GM18526 (cell line): Measurements from ENCODE around the gene ORAI2.

ENCODE experiments used
- POLR2A ChIP-seq: IDR thresholded peaks from 3 replicates; pipeline ENCODE4 v1.6.1; 2011; ENCODE audit not compliant: insufficient read length; ENCODE audit errors: extremely low read depth

Gene ORAI2

GRCh38 chr7:102452451-102452850, 19.1 kb downstream of the ORAI2 start:
- no peak for TF ChIP-seq POLR2A

DNA sequence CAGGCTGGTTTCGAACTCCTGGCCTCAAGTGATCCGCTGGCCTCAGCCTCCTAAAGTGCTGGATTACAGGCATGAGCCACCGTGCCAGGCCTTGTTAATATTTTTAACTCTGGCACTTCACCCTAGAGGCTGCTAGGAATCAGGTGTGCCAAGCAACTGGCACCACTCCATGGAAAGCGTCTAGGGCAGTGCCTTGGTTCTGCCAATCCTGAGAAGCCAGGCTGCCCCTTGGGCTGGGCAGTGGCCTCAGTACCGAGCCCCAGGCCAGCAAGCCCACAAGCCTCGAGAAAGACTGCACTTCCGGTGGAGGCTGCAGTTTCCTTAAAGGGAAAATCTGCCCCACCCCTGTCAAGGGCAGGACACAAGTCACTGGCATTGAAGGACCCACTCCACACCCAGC, 19.9 kb downstream of the ORAI2 start:
- no peak for TF ChIP-seq POLR2A

DNA sequence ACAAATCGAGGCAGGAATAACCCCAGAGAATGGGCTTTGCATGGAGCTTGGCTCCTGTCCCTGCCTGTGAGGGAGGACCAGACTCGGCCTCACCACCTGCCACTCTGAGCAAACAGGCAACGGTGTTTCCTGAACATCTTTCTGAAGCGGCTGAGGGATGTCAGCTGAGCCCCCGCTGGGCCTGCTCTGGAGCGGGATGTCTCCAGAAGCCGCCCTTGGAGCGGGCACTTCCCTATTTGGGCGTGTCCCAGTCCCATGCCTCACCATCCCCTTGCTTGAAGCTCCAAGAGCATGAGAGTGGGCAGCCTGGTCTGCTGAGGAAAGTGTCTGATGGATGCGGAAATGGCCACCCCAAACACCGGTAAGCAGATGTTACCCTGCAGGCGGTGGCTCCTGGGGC, 21.1 kb downstream of the ORAI2 start:
- TF ChIP-seq POLR2A: no peak

DNA sequence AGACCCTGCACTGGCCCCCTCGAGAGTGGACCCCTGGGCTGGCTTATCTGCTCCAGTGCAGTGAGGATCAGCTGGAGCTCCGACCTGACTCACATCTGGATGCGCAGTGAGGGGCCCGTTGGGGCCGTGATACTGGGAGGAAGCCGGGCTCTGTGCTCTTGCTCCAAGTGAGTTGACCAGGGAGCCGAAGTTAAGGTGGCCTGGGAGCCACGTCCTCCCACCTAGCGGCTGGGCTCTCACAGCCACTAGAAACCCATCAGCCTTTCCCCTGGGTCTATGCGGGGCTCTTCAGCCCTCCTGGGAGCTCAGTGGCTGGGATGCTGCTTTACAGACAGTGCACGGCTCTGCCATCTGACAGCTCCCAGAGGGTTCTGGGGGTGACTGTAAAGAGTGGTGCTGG, 22.2 kb downstream of the ORAI2 start:
- TF ChIP-seq POLR2A: no peak

GRCh38 chr7:102456327-102456726, 23.0 kb downstream of the ORAI2 start:
- no peak for TF ChIP-seq POLR2A

- TF ChIP-seq POLR2A: no peak
Observed at GRCh38 chr7:102457352-102457924, 24.1 kb downstream of the ORAI2 start.

DNA sequence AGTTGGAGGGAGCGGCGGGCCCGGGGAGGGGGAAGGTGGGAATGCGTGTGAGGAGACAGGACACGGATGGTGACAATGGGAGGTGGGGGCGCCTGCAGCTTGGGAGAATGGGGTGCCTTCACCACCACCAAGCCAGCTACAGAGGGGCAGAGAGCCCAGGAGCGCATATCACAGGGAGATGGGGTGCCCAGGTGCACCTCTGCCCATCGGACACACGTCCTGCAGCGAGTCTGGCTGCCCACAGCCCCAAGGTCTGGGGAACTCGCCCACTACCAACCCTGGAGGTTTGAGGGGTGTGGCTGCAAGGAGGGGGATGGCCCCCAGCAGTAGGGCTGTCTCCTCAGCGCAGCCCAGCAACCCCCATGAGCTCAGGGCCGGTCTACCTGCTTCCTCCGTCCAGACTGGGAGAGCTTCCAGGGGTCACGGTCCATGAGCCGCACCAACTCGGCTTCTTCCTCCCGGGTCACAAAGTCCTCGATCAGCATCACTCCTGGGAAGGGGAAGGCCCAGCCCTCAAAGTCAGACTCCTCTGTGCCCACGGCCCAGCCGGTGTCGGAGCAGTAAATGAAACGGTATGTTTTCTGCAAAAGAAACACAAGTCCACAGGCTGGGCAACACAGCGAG, 26.0 kb downstream of the ORAI2 start:
- TF ChIP-seq POLR2A: no peak

DNA sequence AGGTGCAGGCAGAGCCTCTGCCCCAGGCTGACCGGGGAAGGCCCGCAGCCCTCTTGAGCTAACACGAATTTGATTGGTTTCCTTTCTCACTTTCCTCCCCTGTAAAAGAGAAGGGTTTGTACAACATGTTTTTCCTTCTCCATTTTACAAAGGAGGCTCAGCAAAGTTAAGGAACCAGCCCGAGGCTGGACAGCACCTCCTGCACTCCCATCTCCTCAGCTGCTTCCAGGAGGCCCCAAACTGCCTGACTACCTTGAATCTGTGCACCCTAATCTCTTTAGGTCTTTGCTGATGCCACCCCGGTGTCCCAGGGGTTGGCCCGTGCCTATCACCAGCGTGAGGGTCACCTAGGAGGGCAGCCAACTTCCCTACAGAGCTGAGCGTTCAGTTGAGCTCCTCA, 27.1 kb downstream of the ORAI2 start:
- no peak for TF ChIP-seq POLR2A

- TF ChIP-seq POLR2A: no peak
Observed at GRCh38 chr7:102463841-102464576, 30.6 kb downstream of the ORAI2 start.

- peak; percentile 87 for TF ChIP-seq POLR2A
Observed at GRCh38 chr7:102464577-102465280, 31.4 kb downstream of the ORAI2 start, which contains the start of the genes ALKBH4 and LRWD1. TSS of gene ALKBH4 (minus strand) at chr7:102464863. CDS start at chr7:102464836, 27 bp downstream. TSS of gene LRWD1 (plus strand) at chr7:102464984. CDS start at chr7:102465081, 97 bp downstream.

DNA sequence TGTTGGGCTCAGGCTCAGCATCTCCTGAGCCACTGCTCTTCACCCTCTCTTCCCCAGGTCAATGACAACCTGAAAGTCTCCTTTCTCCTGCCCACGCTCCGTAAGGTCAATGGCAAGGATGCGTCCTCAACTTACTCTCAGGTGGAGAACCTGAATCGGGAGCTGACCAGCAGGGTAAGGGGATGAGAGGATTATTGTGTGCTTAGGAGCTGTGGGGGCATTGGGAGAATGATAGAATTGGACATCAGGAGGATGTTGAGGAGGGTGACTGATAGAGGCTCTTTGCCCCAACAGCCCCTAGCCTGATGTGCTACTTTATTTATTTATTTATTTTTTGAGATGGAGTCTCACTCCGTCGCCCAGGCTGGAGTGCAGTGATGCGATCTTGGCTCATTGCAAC, 32.7 kb downstream of the ORAI2 start:
- TF ChIP-seq POLR2A: no peak

GRCh38 chr7:102467581-102468477, 34.5 kb downstream of the ORAI2 start:
- TF ChIP-seq POLR2A: no peak

- TF ChIP-seq POLR2A: no peak
Observed at GRCh38 chr7:102468478-102469350, 35.3 kb downstream of the ORAI2 start.

- no peak for TF ChIP-seq POLR2A
Observed at GRCh38 chr7:102469351-102469971, 36.1 kb downstream of the ORAI2 start.
